ENCODE data around the gene GABRB1. TPM values are rescaled to one million over a fixed set of nuclear protein-coding genes. Genes with fewer than 3 reads are reported as not detected.

GABRB1 gene
- total RNA-seq, 3 donors from 2014 or later, result not detected

DNA sequence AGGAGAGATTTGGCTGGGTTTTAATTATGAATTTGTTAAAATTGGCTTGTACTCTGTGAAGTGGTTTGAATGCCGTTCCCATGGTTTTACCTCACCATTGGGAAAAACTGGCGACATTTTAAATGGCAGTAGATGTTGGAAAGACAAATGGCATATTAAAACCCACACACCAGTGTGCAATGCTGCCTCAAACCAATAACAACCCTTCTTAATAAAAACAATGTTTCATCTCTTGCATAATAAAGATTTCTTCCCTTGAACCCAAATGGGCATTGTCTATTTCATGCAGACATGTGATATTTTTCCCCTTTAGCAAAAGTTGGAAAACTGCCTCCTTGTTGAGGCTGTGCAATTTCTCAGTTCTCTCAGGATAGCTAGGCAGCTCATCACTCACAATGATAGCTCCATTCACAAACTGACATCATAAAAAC, 33.7 kb downstream of the GABRB1 start:
- peaks cover 1% of the 10 kb centered on the region for H3K27me3 Mint-ChIP-seq (ENCODE audit: low read depth)
- no peaks in the 10 kb centered on the region for H3K4me1 Mint-ChIP-seq (ENCODE audit: low read depth)
- ATAC-seq (no peak), DNase-seq (no peak)
- no peak overlapping the region for H3K4me3 Mint-ChIP-seq
- H3K9me3 Mint-ChIP-seq, result peaks cover 5% of the 10 kb centered on the region
- H3K36me3 Mint-ChIP-seq (ENCODE audit: insufficient read depth), result no peaks in the 10 kb centered on the region

DNA sequence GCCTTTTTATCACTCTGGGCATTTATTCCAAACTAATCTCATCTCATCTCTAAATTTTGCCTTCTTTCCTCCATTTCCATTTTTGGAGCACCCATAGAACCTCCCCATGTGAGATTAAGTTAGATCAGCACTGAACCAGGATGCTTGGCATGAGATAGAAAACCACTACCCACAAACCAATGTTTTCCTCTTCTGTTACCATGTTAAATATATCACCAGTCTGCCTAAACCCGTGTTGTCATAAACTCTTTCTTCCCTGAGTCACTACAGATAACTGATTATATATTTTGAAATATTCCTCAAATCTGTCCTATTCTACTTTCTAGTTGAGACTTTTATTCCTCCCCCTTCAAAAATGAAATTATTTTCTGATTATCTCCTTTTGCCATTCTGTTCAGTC, 37.6 kb downstream of the GABRB1 start:
- Mint-ChIP-seq H3K4me1 (ENCODE audit: low read depth) (no peaks in the 10 kb centered on the region), H3K4me3 (no peak overlapping the region), H3K9me3 (peaks cover 5% of the 10 kb centered on the region), H3K27me3 (ENCODE audit: low read depth) (peaks cover 5% of the 10 kb centered on the region), H3K36me3 (ENCODE audit: insufficient read depth) (no peaks in the 10 kb centered on the region)
- ATAC-seq, result no peak
- no peak for DNase-seq

DNA sequence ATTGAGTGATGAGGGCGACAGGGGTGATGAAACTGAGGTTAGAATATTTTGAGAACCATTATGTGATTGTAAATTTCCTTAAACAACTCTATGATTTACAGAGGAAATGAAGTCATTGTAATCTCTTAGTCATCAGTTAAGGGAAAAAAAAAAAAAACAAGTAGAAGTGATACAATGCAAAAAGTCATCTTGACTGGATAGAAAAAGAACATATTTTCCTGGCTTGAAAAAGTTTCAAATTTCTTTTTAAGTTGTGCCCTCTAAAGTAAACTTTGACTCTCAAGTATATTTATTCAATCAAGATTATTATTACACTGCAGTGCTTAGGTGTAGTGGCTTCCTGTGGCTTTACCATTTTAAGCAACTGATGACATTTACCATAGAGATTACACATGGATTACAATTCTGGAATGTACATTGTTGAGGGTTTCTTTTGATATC, 40.6 kb downstream of the GABRB1 start:
- ATAC-seq, result no peak
- peaks cover 5% of the 10 kb centered on the region for H3K27me3 Mint-ChIP-seq (ENCODE audit: low read depth)
- DNase-seq, result no peak
- H3K4me3 Mint-ChIP-seq, result no peak overlapping the region
- H3K9me3 Mint-ChIP-seq, result peaks cover 5% of the 10 kb centered on the region
- no peaks in the 10 kb centered on the region for H3K4me1 Mint-ChIP-seq (ENCODE audit: low read depth)
- no peaks in the 10 kb centered on the region for H3K36me3 Mint-ChIP-seq (ENCODE audit: insufficient read depth)

DNA sequence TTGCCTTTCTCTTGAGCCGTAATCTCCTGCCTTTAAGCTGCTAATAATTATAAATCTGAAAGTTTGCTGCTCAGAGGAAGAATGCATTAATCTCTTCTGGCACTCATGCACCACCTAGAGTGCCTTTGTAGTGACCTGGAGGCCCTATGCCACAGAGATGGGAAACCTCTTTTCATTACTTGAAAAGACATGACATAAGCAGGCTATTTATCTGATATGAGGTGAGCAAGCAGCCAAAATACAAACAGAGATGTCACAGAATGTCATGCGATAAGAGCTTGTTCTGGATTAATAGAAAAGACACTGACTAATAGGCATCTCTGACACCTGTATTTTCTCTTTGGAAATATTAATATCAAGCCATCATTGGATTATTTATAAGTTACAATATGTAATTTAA, 42.3 kb downstream of the GABRB1 start:
- Mint-ChIP-seq H3K9me3 (no peaks in the 10 kb centered on the region), H3K4me1 (ENCODE audit: low read depth) (no peaks in the 10 kb centered on the region), H3K36me3 (ENCODE audit: insufficient read depth) (no peaks in the 10 kb centered on the region), H3K27me3 (ENCODE audit: low read depth) (peaks cover 5% of the 10 kb centered on the region), H3K4me3 (no peak overlapping the region)
- ATAC-seq (no peak), DNase-seq (no peak)

DNA sequence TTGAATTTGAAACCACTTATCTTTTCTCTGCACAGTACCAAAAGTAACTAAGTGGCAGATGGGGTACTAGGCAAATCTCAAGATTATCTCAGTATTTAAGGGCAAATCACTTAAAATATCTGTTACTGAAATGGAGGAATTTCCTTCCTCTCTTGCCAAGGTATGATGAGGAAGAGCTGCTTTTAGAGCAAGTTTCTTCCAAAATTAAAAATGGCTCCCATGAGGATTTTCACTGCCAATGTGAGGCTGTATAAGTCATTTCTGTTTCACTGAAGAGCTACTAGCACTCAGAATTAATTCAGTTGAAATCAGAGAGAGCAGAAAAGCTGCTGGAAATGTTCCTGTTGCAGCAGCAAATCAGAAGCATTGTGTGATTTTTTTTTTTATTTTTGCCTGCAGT, 43.4 kb downstream of the GABRB1 start:
- ATAC-seq (no peak), DNase-seq (no peak)
- Mint-ChIP-seq H3K9me3 (no peaks in the 10 kb centered on the region), H3K27me3 (ENCODE audit: low read depth) (peaks cover 4% of the 10 kb centered on the region), H3K4me1 (ENCODE audit: low read depth) (no peaks in the 10 kb centered on the region), H3K4me3 (no peak overlapping the region), H3K36me3 (ENCODE audit: insufficient read depth) (no peaks in the 10 kb centered on the region)

DNA sequence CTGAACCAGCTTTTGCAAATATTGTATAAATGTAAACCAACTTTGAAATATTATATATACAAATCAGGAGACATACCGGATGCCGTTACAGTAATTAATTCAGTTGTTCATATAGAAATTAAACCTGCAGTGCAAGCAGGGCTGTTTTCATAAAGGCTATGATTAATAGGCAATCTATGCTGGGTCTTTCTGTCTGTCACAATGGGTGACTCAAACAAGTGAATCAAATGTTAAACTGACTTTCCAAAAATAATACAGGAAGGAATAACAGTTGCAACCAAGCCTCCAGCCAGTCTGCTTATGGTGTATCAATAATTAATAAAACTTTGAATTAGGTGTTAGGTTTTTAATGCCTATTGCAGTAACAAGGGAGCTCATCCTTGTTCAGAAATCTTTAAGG, 43.9 kb downstream of the GABRB1 start:
- Mint-ChIP-seq H3K9me3 (no peaks in the 10 kb centered on the region), H3K4me3 (no peak overlapping the region)

DNA sequence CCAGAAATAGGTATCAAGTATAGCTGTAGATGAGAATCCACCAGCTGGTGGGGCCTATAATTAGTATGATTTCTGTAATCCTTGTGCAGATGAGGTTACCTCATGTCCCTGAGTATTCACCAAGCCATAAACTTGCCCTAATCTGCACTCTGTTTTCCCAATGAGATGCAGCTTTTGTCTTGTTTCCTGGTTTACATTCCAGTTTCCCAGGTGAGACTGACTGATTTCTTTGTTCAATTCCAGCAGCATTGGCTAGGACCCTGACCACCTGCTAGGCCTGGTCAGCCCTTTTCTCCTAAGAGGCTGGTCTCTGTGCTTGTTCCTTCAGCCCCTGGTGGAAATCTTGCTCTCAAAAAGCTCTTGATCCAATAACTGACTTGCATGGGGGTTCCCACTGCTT, 44.6 kb downstream of the GABRB1 start:
- no peak overlapping the region for H3K4me3 Mint-ChIP-seq
- no peaks in the 10 kb centered on the region for H3K36me3 Mint-ChIP-seq (ENCODE audit: insufficient read depth)
- H3K4me1 Mint-ChIP-seq (ENCODE audit: low read depth), result no peaks in the 10 kb centered on the region
- DNase-seq, result no peak
- ATAC-seq, result no peak
- no peaks in the 10 kb centered on the region for H3K9me3 Mint-ChIP-seq
- peaks cover 4% of the 10 kb centered on the region for H3K27me3 Mint-ChIP-seq (ENCODE audit: low read depth)

More for the DNA sequence above, 43.9 kb downstream of the GABRB1 start:
- ATAC-seq (no peak), DNase-seq (no peak)
- peaks cover 4% of the 10 kb centered on the region for H3K27me3 Mint-ChIP-seq (ENCODE audit: low read depth)
- H3K4me1 Mint-ChIP-seq (ENCODE audit: low read depth), result no peaks in the 10 kb centered on the region
- H3K36me3 Mint-ChIP-seq (ENCODE audit: insufficient read depth), result no peaks in the 10 kb centered on the region

DNA sequence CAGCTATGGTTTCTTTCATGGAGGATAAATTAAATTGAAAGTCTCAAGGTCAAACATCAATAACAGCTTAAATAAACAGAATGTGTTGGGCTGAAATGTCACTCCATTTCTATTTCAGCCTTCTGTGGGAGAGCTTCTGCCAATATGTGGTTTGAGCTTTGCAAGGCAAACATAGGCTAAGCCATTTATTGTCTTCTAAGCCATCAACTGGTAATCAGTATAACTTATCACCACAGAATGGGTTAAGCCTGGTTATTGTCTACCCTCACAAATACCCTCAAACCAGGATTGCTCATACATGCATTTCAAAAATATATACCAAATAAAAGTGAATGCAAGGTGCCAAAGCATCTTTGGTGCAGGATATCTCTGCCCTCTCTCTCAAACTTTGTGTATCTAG, 52.7 kb downstream of the GABRB1 start:
- H3K4me3 Mint-ChIP-seq, result no peak overlapping the region
- no peak for ATAC-seq
- no peak for DNase-seq
- H3K4me1 Mint-ChIP-seq (ENCODE audit: low read depth), result no peaks in the 10 kb centered on the region
- H3K27me3 Mint-ChIP-seq (ENCODE audit: low read depth), result no peaks in the 10 kb centered on the region
- H3K36me3 Mint-ChIP-seq (ENCODE audit: insufficient read depth), result no peaks in the 10 kb centered on the region
- no peaks in the 10 kb centered on the region for H3K9me3 Mint-ChIP-seq

DNA sequence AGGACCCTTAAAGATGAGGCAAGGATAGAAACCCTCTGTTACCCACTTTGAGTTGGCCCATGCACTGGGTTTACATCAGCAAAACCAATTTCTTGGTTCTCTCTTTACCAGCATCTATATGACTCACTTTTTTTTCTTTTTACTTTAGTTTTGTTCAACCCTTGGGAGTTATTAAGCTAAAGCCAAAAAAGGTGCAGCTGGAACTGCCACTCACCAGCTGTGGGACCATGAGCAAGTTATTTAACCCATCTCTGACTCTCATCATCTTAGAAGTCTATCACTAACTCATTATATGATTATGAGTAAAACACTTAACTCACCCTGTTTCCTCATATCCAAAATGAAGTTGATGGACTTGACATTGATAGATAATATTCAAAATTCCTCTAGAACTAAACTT, 53.4 kb downstream of the GABRB1 start:
- H3K36me3 Mint-ChIP-seq (ENCODE audit: insufficient read depth), result no peaks in the 10 kb centered on the region
- H3K27me3 Mint-ChIP-seq (ENCODE audit: low read depth), result no peaks in the 10 kb centered on the region
- H3K9me3 Mint-ChIP-seq, result no peaks in the 10 kb centered on the region
- ATAC-seq, result no peak
- H3K4me3 Mint-ChIP-seq, result no peak overlapping the region
- H3K4me1 Mint-ChIP-seq (ENCODE audit: low read depth), result no peaks in the 10 kb centered on the region
- DNase-seq, result no peak

DNA sequence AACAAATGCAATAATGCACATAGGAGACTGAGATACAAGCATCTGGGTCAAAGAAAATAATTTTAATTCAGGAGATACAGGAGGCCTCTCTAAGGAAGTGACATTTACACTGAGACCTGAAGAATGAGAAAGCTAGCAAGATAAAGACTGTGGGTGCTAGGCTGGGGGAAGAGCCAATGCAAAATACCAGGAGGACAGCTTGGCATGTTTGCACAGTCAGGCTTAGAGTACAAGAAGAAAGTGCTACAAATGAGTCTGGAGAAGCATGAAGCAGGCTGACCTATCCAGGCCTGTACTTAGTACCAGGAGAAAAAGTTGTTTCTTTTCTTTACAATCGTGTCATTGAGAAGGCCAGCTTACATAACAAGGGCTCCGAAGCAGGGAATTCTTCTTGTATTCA, 56.9 kb downstream of the GABRB1 start:
- Mint-ChIP-seq H3K27me3 (ENCODE audit: low read depth) (peaks cover 1% of the 10 kb centered on the region), H3K4me1 (ENCODE audit: low read depth) (no peaks in the 10 kb centered on the region), H3K4me3 (no peak overlapping the region), H3K36me3 (ENCODE audit: insufficient read depth) (no peaks in the 10 kb centered on the region), H3K9me3 (no peaks in the 10 kb centered on the region)
- ATAC-seq (no peak), DNase-seq (no peak)

DNA sequence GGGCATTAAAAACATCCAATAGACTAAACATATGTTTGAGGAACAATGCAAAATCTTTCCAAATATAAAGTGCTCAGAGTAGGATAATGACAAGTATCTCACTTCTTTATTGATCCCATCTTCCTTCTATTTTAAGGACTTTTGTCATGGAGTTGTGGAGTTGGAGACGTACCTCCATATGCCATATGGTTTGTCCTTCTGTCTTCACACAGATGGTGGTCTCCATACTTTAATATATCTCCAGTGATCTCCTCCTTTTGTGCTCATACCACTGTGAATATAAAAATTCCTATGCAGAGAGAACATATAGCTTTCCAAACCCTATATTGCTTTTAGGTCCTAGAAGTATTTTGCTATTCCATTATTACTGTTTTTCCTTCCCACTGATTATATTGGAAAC, 64.5 kb downstream of the GABRB1 start:
- Mint-ChIP-seq H3K27me3 (ENCODE audit: low read depth) (peaks cover 3% of the 10 kb centered on the region), H3K4me1 (ENCODE audit: low read depth) (no peaks in the 10 kb centered on the region), H3K4me3 (no peak overlapping the region), H3K9me3 (no peaks in the 10 kb centered on the region), H3K36me3 (ENCODE audit: insufficient read depth) (no peaks in the 10 kb centered on the region)
- no peak for ATAC-seq
- no peak for DNase-seq

DNA sequence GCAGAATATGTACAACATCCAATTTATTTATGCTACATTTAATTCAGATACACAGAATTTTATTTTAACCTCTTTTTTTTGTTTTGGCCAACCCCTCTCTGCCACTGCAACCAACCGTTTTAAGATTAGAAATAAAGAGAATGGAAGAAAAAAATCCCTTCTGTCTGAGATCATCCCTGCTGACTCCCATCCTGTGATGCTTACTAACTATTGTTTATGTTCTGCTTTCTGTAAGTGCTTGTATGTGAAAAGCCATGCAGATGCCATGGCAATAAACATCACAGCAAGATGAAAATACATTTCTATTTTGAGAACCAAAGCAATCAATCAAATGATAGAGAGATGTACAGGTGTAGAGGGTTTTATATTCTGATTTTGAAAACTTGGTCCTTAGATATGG, 70.1 kb downstream of the GABRB1 start:
- H3K27me3 Mint-ChIP-seq (ENCODE audit: low read depth), result peaks cover 1% of the 10 kb centered on the region
- no peaks in the 10 kb centered on the region for H3K4me1 Mint-ChIP-seq (ENCODE audit: low read depth)
- DNase-seq (no peak), ATAC-seq (no peak)
- no peak overlapping the region for H3K4me3 Mint-ChIP-seq
- no peaks in the 10 kb centered on the region for H3K9me3 Mint-ChIP-seq
- no peaks in the 10 kb centered on the region for H3K36me3 Mint-ChIP-seq (ENCODE audit: insufficient read depth)

DNA sequence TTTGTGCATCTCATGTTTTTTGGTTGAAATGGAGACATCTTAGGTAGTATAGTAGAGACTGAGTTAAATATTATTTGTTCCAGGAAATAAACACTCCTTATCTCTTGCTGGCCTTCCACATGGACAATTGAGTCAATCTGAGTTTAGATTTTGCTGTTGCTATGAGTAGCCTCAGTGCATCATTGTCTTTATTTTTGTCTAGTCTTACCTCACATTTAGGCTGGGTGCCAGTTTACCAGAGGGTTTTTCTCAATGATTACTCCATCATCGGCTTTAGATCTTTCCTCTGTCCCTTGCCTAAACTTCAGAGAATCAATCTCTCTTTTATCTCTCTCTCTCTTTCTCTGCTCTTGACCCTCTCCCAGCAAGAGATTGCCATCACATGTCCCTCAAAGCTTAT, 73.6 kb downstream of the GABRB1 start:
- DNase-seq (no peak), ATAC-seq (no peak)
- H3K36me3 Mint-ChIP-seq (ENCODE audit: insufficient read depth), result no peaks in the 10 kb centered on the region
- peaks cover 5% of the 10 kb centered on the region for H3K27me3 Mint-ChIP-seq (ENCODE audit: low read depth)
- H3K9me3 Mint-ChIP-seq, result no peaks in the 10 kb centered on the region
- no peaks in the 10 kb centered on the region for H3K4me1 Mint-ChIP-seq (ENCODE audit: low read depth)
- no peak overlapping the region for H3K4me3 Mint-ChIP-seq

DNA sequence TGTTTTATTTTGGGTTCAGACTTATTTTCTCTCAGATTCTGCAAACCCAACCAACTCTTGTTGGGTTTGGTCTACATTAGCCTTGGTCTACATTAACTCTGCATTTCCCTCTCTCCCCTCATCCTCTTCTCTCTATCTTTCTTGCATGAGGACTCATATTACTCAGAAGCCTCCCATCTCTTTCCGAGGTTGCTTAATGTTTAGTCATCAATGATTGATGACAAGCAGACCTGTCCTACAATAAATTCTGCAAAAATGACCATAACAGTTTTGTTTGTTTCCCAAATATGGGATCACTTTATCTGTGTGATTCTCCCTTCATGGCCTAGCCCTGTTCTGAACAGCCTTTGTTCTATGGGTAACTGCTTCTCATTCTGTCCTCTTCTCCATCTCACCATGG, 75.2 kb downstream of the GABRB1 start:
- Mint-ChIP-seq H3K36me3 (ENCODE audit: insufficient read depth) (no peaks in the 10 kb centered on the region), H3K9me3 (no peaks in the 10 kb centered on the region), H3K4me1 (ENCODE audit: low read depth) (no peaks in the 10 kb centered on the region), H3K4me3 (no peak overlapping the region), H3K27me3 (ENCODE audit: low read depth) (peaks cover 5% of the 10 kb centered on the region)
- ATAC-seq (no peak), DNase-seq (no peak)

DNA sequence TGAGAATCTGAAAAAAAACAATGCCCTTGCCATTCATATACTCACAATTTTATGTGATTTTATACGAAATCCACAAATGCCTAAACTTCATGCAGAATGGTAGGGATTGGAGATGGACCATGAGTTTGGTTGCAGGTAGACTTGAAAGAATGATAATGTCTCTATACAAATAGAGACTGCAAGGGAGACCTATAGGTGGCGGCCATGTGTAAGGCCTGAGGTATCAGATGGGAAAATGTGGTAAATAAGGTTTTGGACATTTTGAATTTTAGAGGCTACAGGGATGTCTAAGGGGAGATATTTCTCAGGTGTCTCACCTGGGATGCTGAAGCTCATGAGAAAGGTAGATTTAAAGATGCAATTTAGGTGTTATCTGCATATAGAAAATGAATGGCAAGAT, 78.0 kb downstream of the GABRB1 start:
- no peak for ATAC-seq
- Mint-ChIP-seq H3K27me3 (ENCODE audit: low read depth) (peaks cover 5% of the 10 kb centered on the region), H3K4me3 (no peak overlapping the region), H3K36me3 (ENCODE audit: insufficient read depth) (no peaks in the 10 kb centered on the region), H3K4me1 (ENCODE audit: low read depth) (no peaks in the 10 kb centered on the region), H3K9me3 (no peaks in the 10 kb centered on the region)
- no peak for DNase-seq

DNA sequence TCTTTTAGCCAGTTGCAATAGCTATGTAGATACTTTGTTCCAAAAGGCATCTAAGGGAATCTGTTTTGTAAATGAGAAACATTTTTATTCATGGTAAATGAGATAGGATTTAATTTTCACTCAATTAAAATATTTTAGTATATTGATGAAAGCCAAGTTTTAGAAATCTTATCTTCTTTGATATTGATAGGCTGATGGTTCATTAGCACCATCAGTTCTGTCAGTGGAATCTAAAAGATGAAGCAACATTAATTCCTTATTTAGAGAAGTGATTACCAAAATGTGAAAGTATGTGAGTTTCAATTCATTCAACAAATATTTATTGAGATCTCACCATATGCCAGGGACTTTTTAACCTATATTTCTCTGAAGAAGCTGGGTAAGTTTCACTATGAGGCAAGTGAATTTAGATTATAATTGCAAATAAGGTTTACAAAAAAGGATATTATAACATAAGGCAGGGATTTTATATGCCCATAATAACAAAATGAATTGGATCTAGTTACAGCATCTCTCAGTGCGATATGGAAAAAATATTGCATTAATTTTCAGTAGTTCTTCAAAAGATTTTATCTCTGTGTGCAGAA, 79.3 kb downstream of the GABRB1 start:
- Mint-ChIP-seq H3K4me1 (ENCODE audit: low read depth) (no peaks in the 10 kb centered on the region), H3K4me3 (no peak overlapping the region), H3K9me3 (no peaks in the 10 kb centered on the region), H3K27me3 (ENCODE audit: low read depth) (peaks cover 5% of the 10 kb centered on the region), H3K36me3 (ENCODE audit: insufficient read depth) (no peaks in the 10 kb centered on the region)
- ATAC-seq, result no peak
- DNase-seq, result no peak
